Erythroblast (primary cell): ENCODE data around the gene PAWR.

Source experiments
- GATA1 ChIP-seq: IDR thresholded peaks from 2 replicates; pipeline ENCODE4 v1.6.1; 2011; ENCODE audit warnings: low read depth, mild to moderate bottlenecking, control low read depth, low read length, moderate library complexity
- POLR2A ChIP-seq: IDR thresholded peaks from 2 replicates; pipeline ENCODE4 v1.6.1; 2011; ENCODE audit warnings: mild to moderate bottlenecking, low read length

DNA sequence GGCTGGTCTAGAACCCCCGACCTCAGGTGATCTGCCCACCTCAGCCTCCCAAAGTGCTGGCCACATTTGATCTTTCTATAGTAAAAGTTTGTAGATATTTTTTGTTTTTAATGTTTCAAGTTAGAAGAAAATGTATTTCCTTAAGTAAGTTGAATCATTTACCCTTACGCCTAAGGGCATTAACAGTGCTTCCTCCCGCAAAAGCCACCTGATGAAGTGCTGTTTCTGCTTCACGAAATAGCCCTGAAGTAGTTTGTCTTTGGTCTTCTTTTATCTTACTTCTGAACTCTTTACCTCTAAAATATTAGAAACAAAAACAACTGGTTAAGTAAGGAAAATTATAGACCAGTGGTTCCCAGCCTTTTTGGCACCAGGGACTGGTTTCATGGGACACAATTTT lies 22.7 kb downstream of the PAWR start:
- TF ChIP-seq POLR2A: no peak
- no peak for TF ChIP-seq GATA1
